ENCODE measurements around the gene WDR91. TPM values are rescaled to one million over a fixed set of nuclear protein-coding genes. Genes with fewer than 3 reads are reported as not detected.

WDR91 gene
- total RNA-seq, 1 experiment from 2014 or later = 10.1 TPM

- Histone ChIP-seq H2AFZ (ENCODE audit: low read depth, low read length, poor library complexity, severe bottlenecking) (no peak overlapping the region), H3K9me3 (ENCODE audit: control insufficient read depth in 1 of 2, insufficient read depth in 1 of 2, low read depth in 1 of 2, low read length in 2 of 2) (no peaks in the 10 kb centered on the region), H3K9me2 (ENCODE audit: insufficient read depth) (no peaks in the 10 kb centered on the region), H3K4me3 (replicated peaks in 1 of 2; ENCODE audit: low read depth in 1 of 2, low read length in 2 of 2) (no peak overlapping the region), H3K4me1 (ENCODE audit: control insufficient read depth in 1 of 2, insufficient read depth in 2 of 2, low read length in 2 of 2) (peaks cover 0 to 15% of the 10 kb centered on the region in 2 experiments; a peak in 2 of 4 replicates), H3K4me2 (ENCODE audit: low read length) (no peak overlapping the region), H4K20me1 (ENCODE audit: insufficient read depth) (peaks cover 3% of the 10 kb centered on the region; the same call in 1 of the 2 replicates), H3K27ac (ENCODE audit: low read depth, low read length) (no peak overlapping the region), H3K79me2 (ENCODE audit: insufficient read depth, low read length) (peaks cover 29% of the 10 kb centered on the region), H3K36me3 (ENCODE audit: control insufficient read depth in 1 of 2, insufficient read depth in 2 of 2, low read length in 2 of 2) (peaks cover 7 to 40% of the 10 kb centered on the region in 2 experiments; a peak in 2 of 4 replicates), H3K9ac (ENCODE audit: low read length) (no peak overlapping the region), H3K27me3 (ENCODE audit: insufficient read depth, low read length) (no peaks in the 10 kb centered on the region)
- ATAC-seq (no peak), DNase-seq (ENCODE audit: low read depth, low spot score) (no peak)
- intact Hi-C loops (cut with micrococcal nuclease) = loop anchor here (10.0 kb wide), 2 partner anchors 272 to 472 kb away; no protein-coding TSS in a partner anchor
- RAD21 ChIA-PET (ENCODE audit: low non-redundant PET in 1 of 2, low total read pairs in 2 of 2, uncharacterized antibody in 2 of 2, unreplicated experiment in 2 of 2) = no interaction called here
- no peak for TF ChIP-seq POLR2AphosphoS5 (IDR thresholded peaks at IDR 0.05; ENCODE audit: low read depth, low read length)
- TF ChIP-seq CEBPB (IDR thresholded peaks at IDR 0.05; ENCODE audit: low read depth) = no peak
- no peak for TF ChIP-seq FOSL1 (IDR thresholded peaks at IDR 0.05; ENCODE audit: low read depth)
- TF ChIP-seq REST (IDR thresholded peaks at IDR 0.05; ENCODE audit: low read depth) = no peak
- no peak for TF ChIP-seq SIN3A (IDR thresholded peaks at IDR 0.05; ENCODE audit: low read depth)
- no peak for TF ChIP-seq YY1 (IDR thresholded peaks at IDR 0.05; ENCODE audit: extremely low read depth, insufficient replicate concordance, low read depth, low read length)
- no TSS peak for BruUV-seq (replicated peaks)
- CTCF ChIA-PET = no interaction called here
- POLR2A ChIA-PET = no interaction called here
Observed at GRCh38 chr7:135166338-135166990, 44.9 kb downstream of the WDR91 start.
